HG03442 (cell line): ENCODE measurements around the gene KCNK3.

Experiments used
- ATAC-seq: cut with Tn5 transposase; IDR thresholded peaks from one replicate; pipeline ENCODE4 v1.9.1; 2021; ENCODE audit warnings: mild to moderate bottlenecking, moderate library complexity; ENCODE audit not compliant: unreplicated experiment

The KCNK3 gene

DNA sequence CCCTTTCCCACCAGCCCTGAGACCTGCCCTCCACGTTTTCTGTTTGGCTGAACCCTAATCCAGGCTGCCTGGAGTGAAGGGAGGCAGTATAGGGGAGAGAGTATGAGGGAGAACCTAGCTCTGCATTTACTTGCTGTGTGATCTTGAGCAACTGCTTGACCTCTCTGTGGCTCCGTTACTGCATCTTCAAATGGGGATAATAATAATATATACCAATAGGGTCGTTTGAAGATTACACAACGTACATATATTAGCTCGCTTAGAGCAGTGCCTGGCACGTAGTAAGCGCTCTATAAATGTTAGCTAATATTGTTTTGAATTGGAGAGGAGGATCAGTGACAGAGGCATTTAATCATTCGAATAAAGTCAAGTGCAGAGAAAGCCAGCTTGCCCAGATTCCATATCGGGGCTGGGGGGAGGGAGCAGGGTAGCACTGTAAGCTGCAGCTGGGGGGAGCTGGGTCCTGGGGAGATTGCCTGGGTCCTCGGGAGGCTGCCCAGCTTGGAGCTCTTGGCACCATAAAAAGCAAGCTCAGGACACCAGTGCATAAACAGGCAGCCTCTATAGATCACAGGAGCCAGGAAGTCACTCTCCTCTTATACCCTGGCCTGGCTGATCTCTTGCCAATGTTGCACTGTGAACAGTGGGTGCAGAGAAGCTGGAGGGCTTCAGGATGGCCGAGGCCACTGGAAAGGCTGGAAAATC is 19.1 kb downstream of the KCNK3 start:
- ATAC-seq: no peak

DNA sequence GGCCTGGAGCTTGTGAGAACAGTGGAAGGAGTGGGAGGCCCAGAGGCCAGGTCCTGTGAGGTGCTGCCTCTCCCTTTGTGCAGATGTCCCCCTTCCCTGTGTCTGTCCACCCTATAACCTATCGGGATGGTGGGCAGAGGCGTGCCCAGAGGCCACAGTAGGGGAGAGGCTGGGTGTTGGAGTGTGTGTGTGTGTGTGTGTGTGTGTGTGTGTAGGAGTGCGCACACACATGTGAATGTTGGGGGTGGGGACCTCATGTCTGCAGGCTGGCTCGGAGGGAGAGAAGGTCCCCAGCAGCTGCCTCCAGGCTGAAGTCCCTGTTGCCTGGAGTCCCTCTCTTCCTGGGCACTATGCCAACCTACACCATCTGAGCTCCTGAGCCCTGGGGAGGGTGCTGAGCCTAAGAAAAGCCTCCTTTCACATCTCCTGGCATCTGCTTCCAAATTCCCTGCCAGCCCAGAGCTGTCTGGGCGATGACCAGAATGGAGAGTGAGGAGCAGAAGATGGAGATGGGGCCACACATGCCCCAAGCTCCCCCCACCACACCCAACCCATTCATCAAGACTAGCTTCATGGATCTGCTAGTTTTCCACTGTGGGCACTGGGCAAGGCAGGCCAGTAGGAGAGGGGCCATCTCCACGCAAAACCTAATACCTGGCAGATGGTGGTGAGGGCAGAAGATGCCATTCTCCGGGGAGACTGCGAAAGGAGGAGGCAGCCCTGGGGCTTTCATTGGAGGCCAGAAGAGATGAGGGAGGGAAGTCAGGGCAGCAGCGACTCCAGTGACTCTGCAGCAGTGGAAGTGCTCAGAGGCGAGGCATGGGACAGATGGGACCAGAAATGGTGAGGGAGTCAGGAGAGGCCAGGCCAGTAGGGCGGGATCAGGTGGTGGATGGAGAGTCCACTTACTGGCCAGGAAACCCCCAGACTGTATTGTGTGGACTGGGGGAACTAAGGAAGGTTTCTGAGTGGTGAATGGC is 20.3 kb downstream of the KCNK3 start:
- no peak for ATAC-seq

DNA sequence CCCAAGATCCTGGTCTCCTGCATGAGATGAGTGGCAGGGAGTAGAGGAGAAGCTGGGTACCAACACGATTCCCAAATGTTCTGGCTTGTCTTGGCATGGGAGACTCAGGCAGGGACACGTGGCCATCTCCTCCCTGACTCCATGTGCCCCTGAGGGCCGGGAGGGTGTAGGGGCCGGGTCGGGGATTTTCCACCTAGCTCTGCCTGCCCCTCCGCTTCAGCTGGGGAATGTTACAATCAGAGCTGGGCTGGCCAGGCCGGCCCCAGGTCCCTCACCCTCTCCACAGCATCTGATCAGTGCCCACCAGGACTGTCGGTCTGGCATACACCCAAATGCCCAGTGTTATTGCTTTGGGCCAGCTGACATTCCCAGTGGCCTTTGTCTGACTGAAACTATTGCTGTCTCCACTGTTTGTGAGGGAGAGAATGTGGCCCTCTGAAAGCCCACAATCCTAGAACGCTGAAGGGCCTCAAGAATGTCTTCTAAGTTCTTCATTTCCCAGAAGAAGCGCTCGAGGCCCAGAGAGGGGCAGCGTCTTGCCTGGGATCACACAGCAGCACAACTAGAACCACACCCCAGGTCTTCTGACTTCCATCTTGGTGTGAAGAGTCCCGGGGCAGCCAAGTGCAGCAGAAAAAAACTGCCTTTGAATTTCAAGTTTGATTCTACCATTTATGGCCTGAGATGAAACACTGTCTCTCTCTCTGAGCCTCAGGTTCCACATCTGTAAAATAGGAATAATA is 23.2 kb downstream of the KCNK3 start:
- ATAC-seq: no peak

DNA sequence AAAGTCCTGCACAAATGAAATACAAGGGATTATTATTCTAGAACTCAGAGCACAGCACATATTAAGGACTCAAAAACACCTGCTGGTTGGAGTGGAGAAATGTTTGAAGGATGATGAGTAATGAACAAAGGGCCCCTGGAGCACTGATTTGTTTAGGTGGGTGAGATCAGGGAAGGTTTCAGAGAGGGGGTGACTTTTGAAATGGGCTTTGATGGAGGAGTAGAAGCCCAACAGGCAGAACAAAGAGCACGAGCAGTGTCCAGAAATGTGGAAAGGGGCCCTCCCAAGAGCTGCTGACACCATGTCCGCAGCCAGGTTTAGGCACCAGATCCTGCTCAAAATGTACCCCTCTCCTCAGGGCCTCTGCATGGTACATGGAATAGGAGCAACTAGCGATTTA is 23.8 kb downstream of the KCNK3 start:
- no peak for ATAC-seq

DNA sequence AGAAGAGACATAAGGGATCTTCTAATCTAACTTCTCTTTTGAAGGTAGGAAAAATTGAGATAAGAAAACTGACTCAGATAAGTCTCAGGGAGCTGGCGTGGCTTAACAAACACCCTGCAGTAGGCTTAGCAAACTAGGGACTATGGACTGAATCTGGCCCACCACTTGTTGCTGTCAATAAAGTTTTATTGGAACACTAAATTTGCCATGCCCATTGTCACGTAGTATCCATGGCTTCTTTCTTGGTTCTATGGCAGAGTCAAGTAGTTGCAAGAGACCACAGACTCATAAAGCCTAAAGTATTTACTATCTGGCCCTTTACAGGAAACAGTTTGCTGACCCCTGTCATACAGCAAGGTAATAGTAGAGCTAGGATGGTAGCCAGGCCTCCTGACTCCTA is 24.2 kb downstream of the KCNK3 start:
- no peak for ATAC-seq

DNA sequence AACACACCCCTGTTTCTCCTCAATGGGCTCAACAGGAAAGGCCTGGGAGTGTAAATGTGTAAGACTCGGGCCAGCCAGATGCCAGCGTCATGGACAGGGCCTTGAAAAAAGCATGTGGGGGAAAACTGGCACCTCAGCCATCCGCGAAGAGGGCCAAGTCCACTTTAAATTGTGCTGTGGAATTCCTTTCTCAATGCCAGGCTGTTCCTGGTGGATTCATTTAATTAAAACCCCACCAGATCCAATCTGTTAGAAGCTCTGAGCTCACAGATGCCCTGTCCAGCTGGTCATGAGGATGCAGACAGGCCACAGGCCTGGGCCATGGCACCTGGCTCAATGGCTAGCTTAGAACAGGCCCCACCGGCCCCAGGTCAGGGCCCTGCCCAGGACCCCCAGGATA is 24.8 kb downstream of the KCNK3 start:
- no peak for ATAC-seq

DNA sequence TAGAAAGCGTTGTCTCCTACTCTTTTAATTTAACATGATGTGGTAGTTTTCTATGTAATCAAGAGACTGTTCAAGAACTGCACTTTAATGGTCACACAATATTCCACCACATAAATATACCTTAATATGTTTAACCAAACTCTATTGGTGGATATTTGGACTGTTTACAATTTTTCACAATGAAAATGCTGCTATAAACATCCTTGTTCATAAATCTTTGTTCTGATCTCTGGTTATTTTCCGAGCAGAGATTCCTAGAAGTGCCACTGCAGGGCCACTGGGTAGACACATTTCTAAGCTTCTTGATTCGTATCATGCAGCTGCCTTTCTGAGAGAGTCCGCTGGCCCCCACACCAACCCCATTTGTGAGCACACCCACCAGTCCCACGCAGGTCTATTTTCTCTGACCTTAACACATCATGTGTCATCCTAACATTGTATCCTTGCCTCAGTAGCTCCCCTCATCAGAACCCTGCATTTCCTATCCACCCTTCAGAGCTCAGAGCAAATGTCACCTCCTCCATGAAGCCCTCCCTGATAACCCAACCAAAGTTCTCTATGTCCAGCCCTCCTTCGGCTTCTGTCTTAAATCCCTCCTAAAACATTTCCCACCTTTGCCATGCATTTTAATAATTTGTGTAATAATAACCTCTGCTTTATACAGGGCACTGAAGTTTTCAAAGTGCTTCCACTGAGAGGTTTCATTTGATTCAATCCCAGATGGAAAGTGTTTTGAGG is 26.6 kb downstream of the KCNK3 start:
- ATAC-seq: no peak

DNA sequence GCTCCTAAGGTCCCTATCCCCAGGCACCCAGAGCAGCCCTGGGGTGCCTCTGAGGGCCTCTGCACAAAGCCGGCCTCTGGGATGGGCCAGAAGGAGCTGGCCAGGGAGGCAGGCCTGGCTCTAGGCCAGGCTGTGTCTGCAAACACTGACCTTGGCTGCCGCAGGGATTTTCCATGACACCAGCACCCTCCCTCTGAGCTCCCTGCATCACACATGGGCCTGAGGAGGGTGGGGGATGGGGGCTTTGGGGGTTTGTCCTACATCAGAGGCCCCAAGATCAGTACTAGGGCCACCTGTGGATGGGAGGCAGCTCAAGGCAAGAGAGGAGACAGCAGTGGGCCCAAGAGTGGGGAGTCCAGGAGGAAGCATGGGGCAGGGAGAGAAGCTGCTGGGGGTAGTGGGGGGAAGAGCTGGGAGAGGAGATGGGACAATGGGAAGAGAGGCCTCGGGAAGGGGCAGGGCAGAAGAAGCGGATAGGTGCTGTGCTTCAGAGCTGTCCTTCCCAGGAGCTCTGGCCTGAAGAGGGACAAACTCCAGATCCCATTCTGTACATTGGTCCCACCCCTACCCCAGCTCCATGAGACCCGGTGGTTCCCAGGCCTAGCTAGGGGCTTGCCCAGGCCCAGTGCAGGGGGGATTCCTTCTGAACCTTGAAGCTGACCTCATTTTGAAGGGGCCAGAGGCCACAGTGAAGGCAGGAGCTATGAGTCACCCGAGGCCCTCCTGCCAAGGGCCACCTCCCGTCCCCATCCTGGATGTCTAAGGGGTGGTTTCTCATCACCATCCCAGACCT is 28.0 kb downstream of the KCNK3 start:
- no peak for ATAC-seq

DNA sequence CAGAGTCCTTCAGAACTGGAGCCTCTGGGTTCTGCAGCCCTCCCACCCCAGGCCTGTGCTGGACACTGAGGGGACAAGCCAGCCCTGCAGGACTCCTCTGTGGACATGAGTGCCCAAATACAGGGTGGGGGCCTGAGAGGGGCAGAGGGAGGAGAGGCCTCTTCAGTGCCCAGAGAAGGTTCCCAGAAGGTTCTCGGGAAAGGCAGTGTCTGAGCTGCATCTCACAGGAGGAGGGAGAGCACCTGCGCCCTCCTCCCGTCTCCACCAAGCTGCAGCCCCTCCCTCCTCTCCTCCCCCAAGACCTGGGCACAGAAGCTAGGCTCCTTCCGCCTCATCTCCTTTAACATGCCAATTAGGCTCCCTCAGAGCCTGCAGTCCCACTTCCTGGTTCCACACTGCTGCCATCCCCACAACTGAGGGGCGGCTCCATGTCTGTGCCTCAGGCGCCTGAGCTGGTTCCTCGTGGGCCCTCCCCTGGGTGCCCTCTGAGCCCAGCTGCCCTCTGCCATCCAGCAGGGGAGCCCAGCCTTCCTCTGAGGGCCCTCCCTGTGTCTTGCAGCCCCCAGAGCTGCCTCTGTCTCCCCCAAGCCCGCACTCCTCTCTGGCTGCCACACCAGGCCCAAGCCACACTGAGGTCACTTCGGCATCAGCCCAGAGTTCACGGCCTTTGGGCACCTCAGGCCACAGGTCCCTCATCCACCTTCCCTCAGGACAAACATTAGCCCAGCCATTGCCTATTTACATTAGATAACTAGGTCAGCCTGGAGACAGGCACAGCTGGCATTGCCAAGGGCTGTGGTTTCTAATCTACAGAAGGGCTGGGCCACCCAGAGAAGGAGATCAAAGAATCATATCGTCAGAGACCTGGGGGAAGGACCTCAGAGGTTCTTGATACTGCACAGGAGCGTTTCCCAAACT is 28.9 kb downstream of the KCNK3 start:
- ATAC-seq: no peak

DNA sequence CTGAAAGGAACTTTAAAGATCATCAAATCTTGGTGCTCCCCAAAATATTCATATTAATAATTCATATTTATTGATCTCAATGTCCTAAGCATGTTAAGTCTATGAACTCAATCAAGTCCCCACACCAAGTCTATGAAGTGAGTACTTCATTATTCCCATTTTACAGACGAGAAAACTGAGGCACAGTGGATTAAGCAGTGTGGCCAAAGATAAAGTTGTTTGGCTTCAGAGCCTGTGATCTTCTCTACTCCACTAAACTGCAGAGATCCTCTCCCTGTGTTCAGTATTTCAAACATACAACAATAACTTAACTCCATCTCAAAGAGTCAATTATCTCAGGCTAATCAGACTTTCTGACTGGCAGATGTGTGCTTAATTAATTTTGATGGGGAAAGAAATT is 29.8 kb downstream of the KCNK3 start:
- ATAC-seq: no peak

DNA sequence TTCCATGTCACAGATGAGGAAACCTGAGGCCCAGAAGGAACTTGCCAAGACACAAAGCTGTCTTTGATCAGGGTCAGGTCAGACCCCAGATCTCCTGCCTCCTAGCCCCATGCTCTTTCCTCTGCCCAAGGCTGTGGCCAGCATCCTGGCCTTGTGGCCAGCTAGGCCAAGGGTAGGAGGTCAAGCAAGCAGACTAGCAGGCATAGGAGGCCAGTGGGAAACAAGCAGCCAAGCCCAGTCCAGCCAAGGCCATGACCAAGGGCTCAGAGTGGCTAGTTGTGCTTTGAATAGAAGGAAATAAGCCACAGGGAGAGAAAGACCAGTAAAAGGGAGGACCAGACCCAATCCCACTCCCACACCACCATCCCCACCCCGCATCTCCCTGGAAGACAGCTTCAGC is 30.4 kb downstream of the KCNK3 start:
- no peak for ATAC-seq

DNA sequence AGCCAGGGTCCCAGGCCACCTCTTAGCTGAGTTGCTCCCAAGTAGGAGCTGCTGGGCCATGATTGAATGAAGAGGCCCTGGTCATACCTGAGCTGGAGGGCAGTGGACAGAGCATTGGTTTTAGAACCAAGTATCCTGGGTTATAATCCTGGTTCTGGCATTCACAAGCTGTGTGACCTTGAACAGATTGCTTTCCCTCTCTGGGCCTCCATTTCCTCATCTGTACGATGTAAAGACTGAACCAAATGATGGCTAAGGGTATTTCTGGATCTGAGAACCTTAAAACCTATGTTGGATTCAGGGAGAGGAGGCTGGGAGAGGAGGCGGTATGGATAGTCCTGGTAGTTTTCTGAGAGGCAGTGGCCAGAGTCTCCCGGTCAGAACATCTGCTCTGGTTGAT is 31.0 kb downstream of the KCNK3 start:
- ATAC-seq: no peak

DNA sequence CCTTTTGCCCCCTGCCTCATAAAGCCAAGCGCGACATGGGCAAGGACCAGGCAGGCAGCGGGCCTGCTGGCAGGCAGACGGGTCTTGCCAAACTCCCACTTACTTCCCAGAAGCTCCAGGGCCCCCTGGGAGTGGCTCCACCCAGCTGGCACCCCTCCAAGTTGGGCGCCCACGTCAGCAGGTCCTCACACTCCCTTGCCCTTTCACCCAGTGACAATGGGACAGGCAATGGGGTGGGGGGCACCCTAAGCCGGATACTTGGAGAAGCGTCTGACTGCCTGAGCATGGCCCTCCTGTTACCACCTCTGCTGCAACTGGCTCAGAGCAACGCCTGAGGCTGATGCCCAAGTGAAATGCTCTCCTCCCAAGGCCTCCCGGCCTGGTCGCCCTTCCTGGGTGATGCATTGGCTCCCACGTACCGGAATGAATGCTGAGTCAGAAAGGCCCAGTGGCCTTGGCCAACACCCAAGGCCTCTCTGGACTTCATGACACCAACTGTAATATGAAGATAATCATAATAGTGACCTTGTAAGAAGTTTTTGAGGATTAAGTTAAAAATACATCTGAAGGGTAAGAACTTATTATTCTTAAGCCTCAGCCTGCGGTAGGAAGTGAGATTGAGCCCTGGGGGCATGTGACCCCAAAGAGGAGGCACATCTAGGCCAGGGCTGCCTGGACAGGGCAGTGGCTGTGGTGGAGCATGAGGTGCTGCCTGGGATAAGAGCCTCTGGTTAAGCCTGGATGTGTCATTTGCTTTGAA is 31.6 kb downstream of the KCNK3 start:
- no peak for ATAC-seq

DNA sequence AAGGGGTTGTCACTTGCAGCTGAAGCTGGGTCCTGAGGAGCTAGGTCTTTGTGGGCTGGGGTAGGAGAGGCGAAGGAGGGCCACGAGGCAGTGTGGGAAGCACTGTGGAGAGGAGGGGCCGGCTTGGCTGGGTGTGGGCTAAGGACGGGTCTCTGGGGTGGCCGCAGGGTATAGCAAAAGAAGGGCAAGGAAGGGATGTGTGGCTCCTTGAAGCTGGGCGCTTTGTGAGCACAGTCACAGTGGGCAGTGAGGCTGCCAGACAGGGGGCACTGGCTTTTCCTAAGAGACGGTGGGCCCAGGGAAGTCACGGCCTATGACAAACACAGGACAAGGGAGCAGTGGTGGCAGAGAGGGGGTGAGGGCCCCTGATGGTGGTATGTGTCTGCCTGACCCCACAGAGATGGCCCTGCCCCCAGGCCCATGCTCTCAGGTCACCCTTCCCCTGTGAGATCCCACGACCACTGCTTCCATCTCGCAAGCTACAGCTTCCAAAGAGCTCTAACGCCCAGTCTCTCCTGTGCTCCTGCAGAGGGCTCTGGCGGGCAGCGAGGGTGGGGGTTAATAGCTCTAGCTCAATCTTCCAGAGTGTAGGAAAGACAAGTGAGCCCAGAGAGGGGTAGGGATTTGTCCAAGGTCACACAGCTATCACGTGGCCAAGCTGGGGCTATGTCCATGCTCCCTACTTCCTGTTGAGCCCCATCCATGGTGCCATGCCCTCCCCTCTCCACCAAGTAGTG is 32.4 kb downstream of the KCNK3 start:
- ATAC-seq: no peak

DNA sequence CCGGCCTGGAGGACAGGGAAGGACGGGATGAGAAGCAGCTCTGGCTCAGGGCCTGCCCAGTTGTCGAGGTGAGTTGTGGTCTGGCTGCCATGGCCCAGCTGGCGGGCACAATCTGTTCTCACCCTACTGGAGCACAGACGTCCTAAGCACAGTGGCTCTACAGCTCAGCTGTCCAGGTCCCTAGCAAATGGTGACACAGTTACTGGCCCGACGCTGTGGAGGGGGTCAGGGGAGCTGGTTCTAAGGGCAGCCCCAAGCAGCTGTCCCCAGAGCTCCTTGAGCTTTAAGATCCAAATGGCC is 32.9 kb downstream of the KCNK3 start:
- no peak for ATAC-seq

DNA sequence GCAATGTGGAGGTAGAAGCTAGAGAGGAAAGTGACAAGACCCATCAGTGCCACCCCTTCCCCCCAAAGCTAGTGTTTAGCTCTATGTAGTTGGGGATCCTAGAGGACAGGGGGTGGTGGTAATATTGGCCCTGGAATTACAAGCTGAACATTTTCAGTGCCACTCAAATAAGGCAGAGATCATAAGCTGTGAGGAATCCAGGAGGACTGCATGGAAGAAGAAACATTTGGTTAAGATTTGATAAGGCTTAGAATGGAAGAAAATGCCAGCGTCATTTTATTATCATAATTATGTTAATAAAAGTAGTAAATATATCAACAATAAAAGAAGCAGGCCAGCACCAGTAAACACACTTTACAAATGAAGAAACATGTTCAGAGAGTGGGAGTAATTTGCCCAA is 33.7 kb downstream of the KCNK3 start:
- ATAC-seq: no peak

DNA sequence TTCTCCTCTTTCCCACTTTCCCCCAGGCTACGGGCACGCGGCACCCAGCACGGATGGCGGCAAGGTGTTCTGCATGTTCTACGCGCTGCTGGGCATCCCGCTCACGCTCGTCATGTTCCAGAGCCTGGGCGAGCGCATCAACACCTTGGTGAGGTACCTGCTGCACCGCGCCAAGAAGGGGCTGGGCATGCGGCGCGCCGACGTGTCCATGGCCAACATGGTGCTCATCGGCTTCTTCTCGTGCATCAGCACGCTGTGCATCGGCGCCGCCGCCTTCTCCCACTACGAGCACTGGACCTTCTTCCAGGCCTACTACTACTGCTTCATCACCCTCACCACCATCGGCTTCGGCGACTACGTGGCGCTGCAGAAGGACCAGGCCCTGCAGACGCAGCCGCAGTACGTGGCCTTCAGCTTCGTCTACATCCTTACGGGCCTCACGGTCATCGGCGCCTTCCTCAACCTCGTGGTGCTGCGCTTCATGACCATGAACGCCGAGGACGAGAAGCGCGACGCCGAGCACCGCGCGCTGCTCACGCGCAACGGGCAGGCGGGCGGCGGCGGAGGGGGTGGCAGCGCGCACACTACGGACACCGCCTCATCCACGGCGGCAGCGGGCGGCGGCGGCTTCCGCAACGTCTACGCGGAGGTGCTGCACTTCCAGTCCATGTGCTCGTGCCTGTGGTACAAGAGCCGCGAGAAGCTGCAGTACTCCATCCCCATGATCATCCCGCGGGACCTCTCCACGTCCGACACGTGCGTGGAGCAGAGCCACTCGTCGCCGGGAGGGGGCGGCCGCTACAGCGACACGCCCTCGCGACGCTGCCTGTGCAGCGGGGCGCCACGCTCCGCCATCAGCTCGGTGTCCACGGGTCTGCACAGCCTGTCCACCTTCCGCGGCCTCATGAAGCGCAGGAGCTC is 35.4 kb downstream of the KCNK3 start:
- ATAC-seq: no peak
